ENCODE results near the gene TARS1.

TARS1 gene

GRCh38 chr5:33408816-33409215 lies 31.9 kb upstream of the TARS1 start:
- H3K4me1 Mint-ChIP-seq = no peaks in the 10 kb centered on the region
- no peak overlapping the region for H3K4me3 Mint-ChIP-seq
- H3K27me3 Mint-ChIP-seq (ENCODE audit: low read depth) = no peaks in the 10 kb centered on the region

GRCh38 chr5:33409435-33410170 lies 31.2 kb upstream of the TARS1 start:
- H3K27me3 Mint-ChIP-seq (ENCODE audit: low read depth) = no peaks in the 10 kb centered on the region
- H3K36me3 Mint-ChIP-seq (ENCODE audit: low read depth) = no peaks in the 10 kb centered on the region
- no peak overlapping the region for H3K27ac Mint-ChIP-seq
- H3K4me1 Mint-ChIP-seq = no peaks in the 10 kb centered on the region
- H3K4me3 Mint-ChIP-seq = no peak overlapping the region
- TF ChIP-seq CTCF (IDR thresholded peaks at IDR 0.05; ENCODE audit: unreplicated experiment in 3 of 3) = no peak
- H3K9me3 Mint-ChIP-seq = no peaks in the 10 kb centered on the region

More at GRCh38 chr5:33408816-33409215, 31.9 kb upstream of the TARS1 start:
- no peak for TF ChIP-seq CTCF (IDR thresholded peaks at IDR 0.05; ENCODE audit: unreplicated experiment in 3 of 3)
- H3K27ac Mint-ChIP-seq = no peak overlapping the region
- H3K9me3 Mint-ChIP-seq = no peaks in the 10 kb centered on the region
- H3K36me3 Mint-ChIP-seq (ENCODE audit: low read depth) = no peaks in the 10 kb centered on the region

- Mint-ChIP-seq H3K27ac (no peak overlapping the region), H3K4me3 (no peak overlapping the region), H3K27me3 (ENCODE audit: low read depth) (no peaks in the 10 kb centered on the region), H3K36me3 (ENCODE audit: low read depth) (no peaks in the 10 kb centered on the region), H3K4me1 (no peaks in the 10 kb centered on the region), H3K9me3 (no peaks in the 10 kb centered on the region)
- TF ChIP-seq CTCF (IDR thresholded peaks at IDR 0.05; ENCODE audit: unreplicated experiment in 3 of 3) = no peak
Observed at GRCh38 chr5:33410221-33410620, 30.5 kb upstream of the TARS1 start.

- no peaks in the 10 kb centered on the region for H3K4me1 Mint-ChIP-seq
- H3K27ac Mint-ChIP-seq = no peak overlapping the region
- H3K27me3 Mint-ChIP-seq (ENCODE audit: low read depth) = no peaks in the 10 kb centered on the region
Observed at GRCh38 chr5:33411498-33411897, 29.3 kb upstream of the TARS1 start.

GRCh38 chr5:33415811-33416354 lies 24.9 kb upstream of the TARS1 start:
- TF ChIP-seq CTCF (IDR thresholded peaks at IDR 0.05; ENCODE audit: unreplicated experiment in 3 of 3) = no peak
- Mint-ChIP-seq H3K4me1 (no peaks in the 10 kb centered on the region), H3K36me3 (ENCODE audit: low read depth) (no peaks in the 10 kb centered on the region), H3K4me3 (no peak overlapping the region), H3K27ac (peak overlapping the region in 1 of 3 experiments; percentile 42), H3K9me3 (no peaks in the 10 kb centered on the region), H3K27me3 (ENCODE audit: low read depth) (no peaks in the 10 kb centered on the region)

More at GRCh38 chr5:33411498-33411897, 29.3 kb upstream of the TARS1 start:
- Mint-ChIP-seq H3K36me3 (ENCODE audit: low read depth) (no peaks in the 10 kb centered on the region), H3K4me3 (no peak overlapping the region), H3K9me3 (no peaks in the 10 kb centered on the region)
- TF ChIP-seq CTCF (IDR thresholded peaks at IDR 0.05; ENCODE audit: unreplicated experiment in 3 of 3) = no peak

- Mint-ChIP-seq H3K9me3 (no peaks in the 10 kb centered on the region), H3K27ac (no peak overlapping the region), H3K27me3 (ENCODE audit: low read depth) (no peaks in the 10 kb centered on the region), H3K4me1 (peaks cover 10% of the 10 kb centered on the region), H3K36me3 (ENCODE audit: low read depth) (no peaks in the 10 kb centered on the region), H3K4me3 (no peak overlapping the region)
- no peak for TF ChIP-seq CTCF (IDR thresholded peaks at IDR 0.05; ENCODE audit: unreplicated experiment in 3 of 3)
Observed at GRCh38 chr5:33417632-33418031, 23.1 kb upstream of the TARS1 start.

All from nephron (organoid).